HepG2 (cell line): ENCODE data around the gene SNX21. TPM values are rescaled to one million over a fixed set of nuclear protein-coding genes. Genes with fewer than 3 reads are reported as not detected.

Experiments
- ATAC-seq: fragments of 200-7000 bp; cut with Tn5 transposase; 3 replicates; pipeline ENCODE4 v1.9.1; 2020; ENCODE audit warnings: mild to moderate bottlenecking, moderate library complexity
- BruUV-seq: library from RNA; stranded (reverse); fragments of 400-500 nt; replicated peaks from 2 replicates; lab custom pipeline; 2021; lab: Mats Ljungman, UMichigan
- CTCF ChIA-PET: fragments of 300-600 bp; formaldehyde crosslinking; extraction: SDS; loops from one replicate; lab custom pipeline; 2021; ENCODE audit warnings: low total read pairs, inconsistent platforms, low intra/inter-chr PET ratio; lab: Yijun Ruan, JAX
- POLR2A ChIA-PET: fragments of 350-600 bp; sonication (Branson Sonifier 250); formaldehyde crosslinking; loops from one replicate; lab custom pipeline; 2020; ENCODE audit warnings: antibody characterized with exemption, inconsistent platforms; lab: Yijun Ruan, JAX
- DNase-seq: peaks from one replicate; pipeline ENCODE4 v3.0.0-alpha.2; 2015; ENCODE audit warnings: low spot score
- FAIRE-seq: peaks from 3 replicates; lab custom pipeline; 2011; peaks lifted over from hg19 to GRCh38; lab: Jason Lieb, UNC
- H2AFZ ChIP-seq: one replicate; pipeline ENCODE4 v1.6.1; 2011; ENCODE audit warnings: low read length, inconsistent platforms
- H3K27ac ChIP-seq: fragments of 300-600 bp; 3 replicates; pipeline ENCODE4 v1.8.0; 2011; ENCODE audit warnings: mixed run types, mild to moderate bottlenecking, mixed read lengths, low read length, inconsistent platforms; ENCODE audit not compliant: insufficient read depth; ENCODE audit errors: extremely low read length
- H3K27me3 ChIP-seq, 2 experiments: fragments of 200-600 bp in 1 of 2; 2 replicates in 1 of 2; 3 replicates in 1 of 2; pipeline versions ENCODE4 v1.6.0 to v1.8.0; 2011; ENCODE audit warnings: low read length in 2 of 2, mild to moderate bottlenecking in 2 of 2, moderate library complexity in 2 of 2, inconsistent platforms in 1 of 2; ENCODE audit not compliant: insufficient read depth in 2 of 2, control insufficient read depth in 1 of 2
- H3K36me3 ChIP-seq, 2 experiments: fragments of 200-600 bp in 1 of 2; replicated peaks in 1 of 2; 2 replicates in 1 of 2; 3 replicates in 1 of 2; pipeline versions ENCODE4 v1.5.1 to v1.8.0; 2011; ENCODE audit warnings: low read length in 2 of 2, inconsistent platforms in 1 of 2; ENCODE audit not compliant: insufficient read depth in 2 of 2, control insufficient read depth in 1 of 2
- H3K4me1 ChIP-seq: 2 replicates; pipeline ENCODE4 v1.5.1; 2012; ENCODE audit warnings: low read length, inconsistent platforms; ENCODE audit not compliant: insufficient read depth
- H3K4me2 ChIP-seq: 2 replicates; pipeline ENCODE4 v1.6.0; 2011; ENCODE audit warnings: low read depth, low read length, inconsistent platforms
- H3K4me3 ChIP-seq, 3 experiments: fragments of 200-600 bp in 1 of 3; sonication (generic), shearing (Covaris generic) in 1 of 3; replicated peaks in 1 of 3; 2 replicates each; pipeline ENCODE4 v1.5.1; 2011 to 2016; ENCODE audit warnings: low read length in 3 of 3, inconsistent platforms in 2 of 3, low read depth in 2 of 3, mild to moderate bottlenecking in 2 of 3, control low read depth in 1 of 3, mixed read lengths in 1 of 3; ENCODE audit not compliant: insufficient read depth in 1 of 3
- H3K79me2 ChIP-seq: one replicate; pipeline ENCODE4 v1.6.1; 2011; ENCODE audit warnings: low read length, inconsistent platforms; ENCODE audit not compliant: insufficient read depth
- H3K9ac ChIP-seq: 2 replicates; pipeline ENCODE4 v1.6.0; 2011; ENCODE audit warnings: mild to moderate bottlenecking, low read depth, low read length, inconsistent platforms; ENCODE audit not compliant: insufficient read depth
- H3K9me3 ChIP-seq: 2 replicates; pipeline ENCODE4 v1.5.1; 2012; ENCODE audit warnings: mild to moderate bottlenecking, low read length
- H4K20me1 ChIP-seq: 2 replicates; pipeline ENCODE4 v1.6.0; 2011; ENCODE audit warnings: inconsistent platforms, mild to moderate bottlenecking, low read length, moderate library complexity; ENCODE audit not compliant: insufficient read depth
- FOSL2 ChIP-seq: sonication (generic); formaldehyde crosslinking; IDR thresholded peaks from 2 replicates; pipeline ENCODE4 v1.4.0; 2020; ENCODE audit warnings: missing genetic modification reagents
- RAD51 ChIP-seq: fragments of 450-650 bp; IDR thresholded peaks from 2 replicates; pipeline ENCODE4 v1.6.1; 2016; ENCODE audit warnings: borderline replicate concordance
- ZNF891 ChIP-seq: sonication (generic); formaldehyde crosslinking; IDR thresholded peaks from 2 replicates; pipeline ENCODE4 v1.5.0; 2020; ENCODE audit warnings: mild to moderate bottlenecking, missing genetic modification reagents
- WGBS: methylation state at CpG from one replicate; pipeline ENCODE4 v1.1.6; 2017; ENCODE audit warnings: low lambda C conversion rate; 5-methylcytosine and 5-hydroxymethylcytosine counted together
- in situ Hi-C: cut with HindIII; loops from 2 replicates; pipeline ENCODE4 v1.10.0; 2017; ENCODE audit warnings: low pct_unique_long_range_greater_than_20kb; ENCODE audit not compliant: extremely low pct_ligation_motif_present
- intact Hi-C: fragments of 100-400 bp; cut with micrococcal nuclease; formaldehyde crosslinking; loops from one replicate; pipeline ENCODE4 v1.10.0; 2022; ENCODE audit not compliant: unreplicated experiment
- polyA plus RNA-seq, 8 experiments: library from polyadenylated mRNA; depleted of rRNA in 3 of 8; stranded (reverse) in 7 of 8; unstranded in 1 of 8; fragments of >200 nt; fragmentation: Illumina TruSeq in 4 of 8; extraction: Trizol in 4 of 8; gene quantifications; 2 replicates each; pipeline versions ENCODE4 v1.2.1 to v1.2.3, GENCODE V29; 2011 to 2016; ENCODE audit warnings: low read depth in 4 of 8, missing spikeins in 1 of 8, mixed read lengths in 1 of 8; ENCODE audit not compliant: insufficient read depth in 1 of 8
- total RNA-seq, 5 experiments: library from RNA; depleted of rRNA; stranded (reverse); fragments of >200 nt; fragmentation: Illumina TruSeq; extraction: Trizol; gene quantifications; 2 replicates each; pipeline ENCODE4 v1.2.3, GENCODE V29; 2016; ENCODE audit warnings: low read depth in 1 of 5
- TF ChIP-seq, protein P1 (sequence below): sonication (generic); formaldehyde crosslinking; IDR thresholded peaks from 2 replicates; pipeline ENCODE4 v1.8.1; 2023; ENCODE audit warnings: missing genetic modification reagents, inconsistent platforms, borderline replicate concordance
- TF ChIP-seq, protein P2 (sequence below): IDR thresholded peaks from 2 replicates; pipeline ENCODE4 v1.6.1; 2012; ENCODE audit warnings: low read depth, low read length, improper control_type of control experiment

The SNX21 gene
- total and polyA plus RNA-seq, 2 of the 13 experiments (the other 11 are each of a cell fraction or from before 2014, with no cell fraction given) = 7.7 to 12.8 TPM

DNA sequence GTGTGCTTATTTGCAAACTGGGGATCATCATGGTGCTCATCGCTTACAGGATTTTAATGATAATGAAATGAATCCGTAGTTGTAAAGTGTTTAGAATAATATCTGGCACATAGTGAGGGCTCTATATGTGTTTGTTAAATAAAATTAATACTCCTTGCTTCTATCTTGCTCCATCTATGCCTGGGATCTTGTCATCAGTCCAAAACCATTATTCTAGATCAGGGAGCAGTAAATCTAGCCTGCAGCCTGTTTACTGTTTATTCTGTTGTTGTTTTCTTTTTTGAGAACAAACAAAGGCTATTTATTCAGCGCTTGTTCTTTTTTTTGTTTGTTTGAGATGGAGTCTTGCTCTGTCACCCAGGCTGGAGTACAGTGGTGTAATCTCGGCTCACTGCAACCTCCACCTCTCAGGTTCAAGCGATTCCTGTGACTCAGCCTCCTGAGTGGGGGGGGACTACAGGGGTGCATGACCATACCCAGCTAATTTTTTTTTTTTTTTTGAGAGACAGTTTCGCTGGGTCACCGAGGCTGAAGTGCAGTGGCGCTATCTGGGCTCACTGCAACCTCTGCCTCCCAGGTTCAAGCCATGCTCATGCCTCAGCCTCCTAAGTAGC, 15.5 kb downstream of the SNX21 start:
- DNase-seq = no peak
- TF ChIP-seq FOSL2 (CRISPR knock-in tag) = no peak
- TF ChIP-seq, protein P1, sequence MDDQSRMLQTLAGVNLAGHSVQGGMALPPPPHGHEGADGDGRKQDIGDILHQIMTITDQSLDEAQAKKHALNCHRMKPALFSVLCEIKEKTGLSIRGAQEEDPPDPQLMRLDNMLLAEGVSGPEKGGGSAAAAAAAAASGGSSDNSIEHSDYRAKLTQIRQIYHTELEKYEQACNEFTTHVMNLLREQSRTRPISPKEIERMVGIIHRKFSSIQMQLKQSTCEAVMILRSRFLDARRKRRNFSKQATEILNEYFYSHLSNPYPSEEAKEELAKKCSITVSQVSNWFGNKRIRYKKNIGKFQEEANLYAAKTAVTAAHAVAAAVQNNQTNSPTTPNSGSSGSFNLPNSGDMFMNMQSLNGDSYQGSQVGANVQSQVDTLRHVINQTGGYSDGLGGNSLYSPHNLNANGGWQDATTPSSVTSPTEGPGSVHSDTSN (CRISPR knock-in tag) = no peak
- TF ChIP-seq ZNF891 = no peak
- TF ChIP-seq RAD51 = no peak
- TF ChIP-seq, protein P2, sequence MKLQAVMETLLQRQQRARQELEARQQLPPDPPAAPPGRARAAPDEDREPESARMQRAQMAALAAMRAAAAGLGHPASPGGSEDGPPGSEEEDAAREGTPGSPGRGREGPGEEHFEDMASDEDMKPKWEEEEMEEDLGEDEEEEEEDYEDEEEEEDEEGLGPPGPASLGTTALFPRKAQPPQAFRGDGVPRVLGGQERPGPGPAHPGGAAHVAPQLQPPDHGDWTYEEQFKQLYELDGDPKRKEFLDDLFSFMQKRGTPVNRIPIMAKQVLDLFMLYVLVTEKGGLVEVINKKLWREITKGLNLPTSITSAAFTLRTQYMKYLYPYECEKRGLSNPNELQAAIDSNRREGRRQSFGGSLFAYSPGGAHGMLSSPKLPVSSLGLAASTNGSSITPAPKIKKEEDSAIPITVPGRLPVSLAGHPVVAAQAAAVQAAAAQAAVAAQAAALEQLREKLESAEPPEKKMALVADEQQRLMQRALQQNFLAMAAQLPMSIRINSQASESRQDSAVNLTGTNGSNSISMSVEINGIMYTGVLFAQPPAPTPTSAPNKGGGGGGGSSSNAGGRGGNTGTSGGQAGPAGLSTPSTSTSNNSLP = no peak
- ChIA-PET CTCF (no interaction called here), POLR2A (interaction anchor here (0.8 to 2.0 kb wide), 2 partner anchors 10 to 121 kb away, joined by 3 to 6 read pairs; no protein-coding TSS in a partner anchor)
- FAIRE-seq = no peak
- Histone ChIP-seq H3K9ac (no peak overlapping the region), H4K20me1 (no peaks in the 10 kb centered on the region), H3K27ac (no peak overlapping the region), H3K27me3 (no peaks in the 10 kb centered on the region), H3K4me2 (no peak overlapping the region), H3K36me3 (peaks cover 11 to 19% of the 10 kb centered on the region in 2 experiments), H3K4me1 (peaks cover 4% of the 10 kb centered on the region; the same call in 1 of the 2 replicates), H3K9me3 (no peaks in the 10 kb centered on the region), H3K79me2 (no peaks in the 10 kb centered on the region), H2AFZ (no peak overlapping the region), H3K4me3 (no peak overlapping the region)
- in situ Hi-C loops = no loop called here
- no peak for ATAC-seq
- BruUV-seq = no TSS peak
- 93% methylated on average over 8 of the region's 8 CpGs for WGBS
- intact Hi-C loops = no loop called here
